ENCODE data around the gene CNTNAP2.

Gene CNTNAP2

DNA sequence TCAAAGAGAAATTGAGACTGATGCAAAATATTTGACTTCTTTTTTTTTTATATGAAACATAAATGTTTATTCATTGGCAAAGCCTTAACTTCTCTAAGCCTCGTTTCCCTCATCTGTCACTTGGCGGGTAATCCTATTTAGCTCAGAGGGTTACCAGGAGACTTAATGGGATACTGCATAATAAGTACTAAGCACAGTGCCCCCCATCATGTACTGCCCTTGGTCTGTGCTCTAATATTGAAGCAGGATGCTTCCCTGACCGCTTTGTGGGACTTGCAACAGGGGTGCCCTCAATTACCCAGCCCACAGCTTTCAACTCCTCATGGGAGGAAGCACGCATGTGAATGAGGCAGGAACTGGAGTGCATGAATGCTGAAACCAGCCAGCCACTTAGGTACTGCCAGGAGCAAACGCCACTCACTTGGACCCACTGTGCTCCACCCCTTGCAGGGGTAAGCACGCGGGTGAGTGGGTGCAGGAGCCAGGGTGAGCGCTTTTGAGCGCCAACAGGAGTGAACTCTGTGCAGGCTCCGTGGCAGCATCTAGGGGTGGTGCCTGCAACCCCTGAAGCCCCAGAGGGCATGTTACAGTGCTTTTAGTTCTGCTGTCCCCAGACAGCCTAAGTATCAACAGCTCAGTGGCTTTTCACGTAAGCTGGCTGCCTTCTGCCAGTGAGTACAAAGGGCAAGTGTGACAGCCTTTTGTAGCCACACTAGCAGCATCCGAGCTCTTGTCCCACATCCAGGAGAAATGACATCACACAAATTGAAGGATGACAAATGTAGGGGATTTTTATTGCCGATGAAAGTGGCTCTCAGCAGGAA is 2264.2 kb downstream of the CNTNAP2 start:
- ChIA-PET POLR2A (no interaction called here), CTCF (no interaction called here)
- TF ChIP-seq FOXA1 (IDR thresholded peaks at IDR 0.05) = no peak
- TF ChIP-seq TARDBP (IDR thresholded peaks at IDR 0.05) = no peak
- DNase-seq (ENCODE audit: extremely low spot score) = no peak

GRCh38 chr7:148382596-148382995 is 2266.0 kb downstream of the CNTNAP2 start:
- TF ChIP-seq FOXA1 (IDR thresholded peaks at IDR 0.05) = no peak
- no peak for TF ChIP-seq FOXK2 (IDR thresholded peaks at IDR 0.05)
- TF ChIP-seq ARNT (IDR thresholded peaks at IDR 0.05) = no peak
- no peak for TF ChIP-seq HDGF (IDR thresholded peaks at IDR 0.05; ENCODE audit: borderline replicate concordance)
- no peak for TF ChIP-seq CTBP1 (IDR thresholded peaks at IDR 0.05; ENCODE audit: borderline replicate concordance)
- TF ChIP-seq SUZ12 (IDR thresholded peaks at IDR 0.05) = no peak
- no peak for TF ChIP-seq NFRKB (IDR thresholded peaks at IDR 0.05)
- TF ChIP-seq L3MBTL2 (conservative IDR thresholded peaks at IDR 0.05) = no peak
- TF ChIP-seq, protein P1, sequence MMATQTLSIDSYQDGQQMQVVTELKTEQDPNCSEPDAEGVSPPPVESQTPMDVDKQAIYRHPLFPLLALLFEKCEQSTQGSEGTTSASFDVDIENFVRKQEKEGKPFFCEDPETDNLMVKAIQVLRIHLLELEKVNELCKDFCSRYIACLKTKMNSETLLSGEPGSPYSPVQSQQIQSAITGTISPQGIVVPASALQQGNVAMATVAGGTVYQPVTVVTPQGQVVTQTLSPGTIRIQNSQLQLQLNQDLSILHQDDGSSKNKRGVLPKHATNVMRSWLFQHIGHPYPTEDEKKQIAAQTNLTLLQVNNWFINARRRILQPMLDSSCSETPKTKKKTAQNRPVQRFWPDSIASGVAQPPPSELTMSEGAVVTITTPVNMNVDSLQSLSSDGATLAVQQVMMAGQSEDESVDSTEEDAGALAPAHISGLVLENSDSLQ (IDR thresholded peaks at IDR 0.05) = no peak
- no peak for TF ChIP-seq TARDBP (IDR thresholded peaks at IDR 0.05)
- no peak for TF ChIP-seq ZNF384 (IDR thresholded peaks at IDR 0.05)
- TF ChIP-seq ELF4 (IDR thresholded peaks at IDR 0.05) = no peak
- no peak for TF ChIP-seq BHLHE40 (IDR thresholded peaks at IDR 0.05; ENCODE audit: borderline replicate concordance)
- no peak for TF ChIP-seq LEF1 (IDR thresholded peaks at IDR 0.05; ENCODE audit: borderline replicate concordance)
- TF ChIP-seq SP1 (IDR thresholded peaks at IDR 0.05) = no peak
- TF ChIP-seq FOXM1 (IDR thresholded peaks at IDR 0.05; ENCODE audit: borderline replicate concordance) = no peak
- CTCF ChIA-PET = interaction anchor here (1.3 kb wide), 1 partner anchor 9 kb away, joined by 5 read pairs; no protein-coding TSS in a partner anchor
- POLR2A ChIA-PET = no interaction called here
- no peak for DNase-seq (ENCODE audit: extremely low spot score)

GRCh38 chr7:148383651-148384050 is 2267.1 kb downstream of the CNTNAP2 start:
- ChIA-PET CTCF (no interaction called here), POLR2A (no interaction called here)
- no peak for TF ChIP-seq L3MBTL2 (conservative IDR thresholded peaks at IDR 0.05)
- TF ChIP-seq HDGF (IDR thresholded peaks at IDR 0.05; ENCODE audit: borderline replicate concordance) = no peak
- TF ChIP-seq, protein P1 (IDR thresholded peaks at IDR 0.05) = no peak
- no peak for DNase-seq (ENCODE audit: extremely low spot score)

DNA sequence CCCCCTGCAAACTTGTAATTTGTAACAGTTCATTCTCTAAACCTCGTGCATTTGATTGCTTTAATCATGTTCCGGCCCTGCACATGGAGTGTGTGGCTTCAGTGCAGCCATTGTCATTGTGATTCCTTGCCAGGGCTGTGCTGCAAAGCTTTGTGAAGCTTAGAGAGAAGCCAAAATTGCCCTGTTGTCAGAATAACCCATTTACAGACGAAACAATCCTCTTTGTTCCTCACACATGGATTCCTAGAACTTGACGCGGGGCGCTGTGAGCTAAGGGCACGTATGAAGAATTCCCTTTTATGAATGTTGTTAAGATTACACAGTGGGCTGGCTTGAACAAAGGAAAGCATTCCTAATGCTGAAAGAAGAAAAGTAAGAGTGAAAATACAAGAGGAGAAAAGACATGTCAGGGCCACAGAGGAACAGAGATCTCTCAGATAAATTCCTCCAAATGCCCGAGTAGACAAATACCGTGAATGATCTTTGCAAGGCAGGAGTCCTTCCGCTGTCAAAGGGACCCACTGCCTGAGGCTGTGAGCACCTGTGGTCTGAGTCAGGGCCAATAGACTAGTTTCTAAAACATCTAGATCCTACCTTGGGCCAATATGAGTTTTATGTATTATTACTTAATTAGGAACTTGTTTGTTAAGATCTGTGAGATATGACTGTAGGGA is 2268.5 kb downstream of the CNTNAP2 start:
- TF ChIP-seq HDGF (IDR thresholded peaks at IDR 0.05; ENCODE audit: borderline replicate concordance) = no peak
- TF ChIP-seq SP1 (IDR thresholded peaks at IDR 0.05) = no peak
- no peak for TF ChIP-seq ARNT (IDR thresholded peaks at IDR 0.05)
- no peak for TF ChIP-seq TARDBP (IDR thresholded peaks at IDR 0.05)
- no peak for TF ChIP-seq SUZ12 (IDR thresholded peaks at IDR 0.05)
- no peak for TF ChIP-seq FOXA1 (IDR thresholded peaks at IDR 0.05)
- no peak for DNase-seq (ENCODE audit: extremely low spot score)
- ChIA-PET POLR2A (no interaction called here), CTCF (no interaction called here)

GRCh38 chr7:148390381-148390780 is 2273.8 kb downstream of the CNTNAP2 start:
- ChIA-PET CTCF (no interaction called here), POLR2A (no interaction called here)
- no peak for DNase-seq (ENCODE audit: extremely low spot score)
- TF ChIP-seq BHLHE40 (IDR thresholded peaks at IDR 0.05; ENCODE audit: borderline replicate concordance) = no peak
- no peak for TF ChIP-seq LEF1 (IDR thresholded peaks at IDR 0.05; ENCODE audit: borderline replicate concordance)
- no peak for TF ChIP-seq TARDBP (IDR thresholded peaks at IDR 0.05)
- TF ChIP-seq NFRKB (IDR thresholded peaks at IDR 0.05) = no peak
- TF ChIP-seq HDGF (IDR thresholded peaks at IDR 0.05; ENCODE audit: borderline replicate concordance) = no peak
- TF ChIP-seq, protein P1 (IDR thresholded peaks at IDR 0.05) = no peak
- no peak for TF ChIP-seq CTBP1 (IDR thresholded peaks at IDR 0.05; ENCODE audit: borderline replicate concordance)
- TF ChIP-seq FOXK2 (IDR thresholded peaks at IDR 0.05) = no peak
- TF ChIP-seq FOXM1 (IDR thresholded peaks at IDR 0.05; ENCODE audit: borderline replicate concordance) = no peak
- no peak for TF ChIP-seq L3MBTL2 (conservative IDR thresholded peaks at IDR 0.05)
- TF ChIP-seq SUZ12 (IDR thresholded peaks at IDR 0.05) = no peak
- no peak for TF ChIP-seq ARNT (IDR thresholded peaks at IDR 0.05)
- TF ChIP-seq FOXA1 (IDR thresholded peaks at IDR 0.05) = no peak
- no peak for TF ChIP-seq ZNF384 (IDR thresholded peaks at IDR 0.05)
- no peak for TF ChIP-seq SP1 (IDR thresholded peaks at IDR 0.05)
- no peak for TF ChIP-seq ELF4 (IDR thresholded peaks at IDR 0.05)

- DNase-seq (ENCODE audit: extremely low spot score) = no peak
- no peak for TF ChIP-seq ZNF384 (IDR thresholded peaks at IDR 0.05)
- ChIA-PET CTCF (interaction anchor here (0.6 kb wide), 1 partner anchor 12 kb away, joined by 4 read pairs; no protein-coding TSS in a partner anchor), POLR2A (interaction anchor here (0.7 kb wide), 1 partner anchor 10 kb away, joined by 3 read pairs; no protein-coding TSS in a partner anchor)
Observed at GRCh38 chr7:148391591-148391990, 2275.0 kb downstream of the CNTNAP2 start.
